ENCODE measurements around the gene MAP7D1. TPM values are rescaled to one million over a fixed set of nuclear protein-coding genes. Genes with fewer than 3 reads are reported as not detected.
"Not testable (repeated sequence)": the region's sequence is repeated elsewhere in the genome, so short reads cannot be mapped to it uniquely, and the experiment has no call there.

Gene MAP7D1
- total and polyA plus RNA-seq, 2 experiments from 2014 or later: 141 to 239 TPM

GRCh38 chr1:36154765-36155407 lies 1.1 kb upstream of the MAP7D1 start:
- no peaks in the 10 kb centered on the region for H3K36me3 ChIP-seq
- H3K27ac ChIP-seq: peak overlapping the region; percentile 97
- TF ChIP-seq CTCF (IDR thresholded peaks at IDR 0.05; ENCODE audit: low read depth, low read length): no peak
- no peaks in the 10 kb centered on the region for H3K9me3 ChIP-seq (ENCODE audit: low read depth)
- peak; percentile 37 to 55 for DNase-seq (ENCODE audit: low read depth in 1 of 2, low spot score in 1 of 2)
- no peaks in the 10 kb centered on the region for H3K27me3 ChIP-seq
- H3K4me1 ChIP-seq (ENCODE audit: low read depth): peaks cover 38% of the 10 kb centered on the region
- H3K4me3 ChIP-seq: peak overlapping the region; percentile 78

GRCh38 chr1:36156329-36157114 lies 562 bp downstream of the MAP7D1 start:
- Histone ChIP-seq H3K36me3 (no peaks in the 10 kb centered on the region), H3K9me3 (ENCODE audit: low read depth) (no peaks in the 10 kb centered on the region), H3K27me3 (no peaks in the 10 kb centered on the region), H3K4me3 (peak overlapping the region; percentile 78), H3K4me1 (ENCODE audit: low read depth) (peaks cover 35% of the 10 kb centered on the region), H3K27ac (peak overlapping the region; percentile 97)
- TF ChIP-seq CTCF (IDR thresholded peaks at IDR 0.05; ENCODE audit: low read depth, low read length): no peak
- DNase-seq (ENCODE audit: low read depth in 1 of 2, low spot score in 1 of 2): peak; percentile 71 to 91

DNA sequence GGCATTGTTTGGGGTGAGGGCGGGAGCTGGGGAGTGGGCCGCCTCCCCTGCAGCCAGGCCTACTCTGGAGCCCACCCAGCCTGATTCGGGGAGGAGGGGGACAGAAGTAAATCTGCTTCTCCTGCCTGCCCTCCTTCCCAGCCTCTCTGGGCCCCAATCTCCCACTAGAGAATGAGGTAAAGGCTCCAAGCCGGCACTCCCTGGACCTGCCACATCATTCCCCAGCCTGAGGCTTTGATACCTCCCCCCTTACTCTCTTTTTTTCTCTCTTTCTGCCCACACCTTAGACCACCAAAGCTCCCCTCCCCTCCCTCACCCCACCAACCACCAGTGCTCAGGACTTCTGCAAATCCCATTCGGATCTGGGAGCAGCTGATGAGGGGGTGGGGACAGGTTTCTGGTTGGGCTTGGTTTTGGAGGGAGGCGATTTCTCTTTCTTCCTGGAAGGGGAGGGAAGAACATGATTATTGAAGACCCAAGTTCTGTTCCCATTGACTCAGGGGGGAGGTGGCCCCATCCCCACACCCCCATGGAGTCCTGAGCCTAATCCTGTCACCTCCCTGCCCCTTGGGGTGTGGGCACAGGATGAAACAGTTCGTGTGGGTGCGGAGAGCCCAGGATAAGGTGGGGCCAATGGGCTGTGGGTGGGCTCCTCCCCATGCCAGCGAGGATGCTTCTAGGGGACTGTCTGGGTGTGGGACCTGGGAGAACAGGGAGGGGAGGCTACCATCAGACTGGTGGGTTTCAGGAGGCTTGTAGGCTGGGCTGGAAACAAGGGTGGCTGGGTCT lies 1.3 kb downstream of the MAP7D1 start:
- no peaks in the 10 kb centered on the region for H3K9me3 ChIP-seq (ENCODE audit: low read depth)
- H3K27me3 ChIP-seq: no peaks in the 10 kb centered on the region
- DNase-seq (ENCODE audit: low read depth in 1 of 2, low spot score in 1 of 2): peak in 1 of 2 donors; percentile 43
- H3K27ac ChIP-seq: peak overlapping the region; percentile 97
- peaks cover 42% of the 10 kb centered on the region for H3K4me1 ChIP-seq (ENCODE audit: low read depth)
- H3K4me3 ChIP-seq: peak overlapping the region; percentile 78
- no peak for TF ChIP-seq CTCF (IDR thresholded peaks at IDR 0.05; ENCODE audit: low read depth, low read length)
- no peaks in the 10 kb centered on the region for H3K36me3 ChIP-seq

- TF ChIP-seq CTCF (IDR thresholded peaks at IDR 0.05; ENCODE audit: low read depth, low read length): no peak
- DNase-seq (ENCODE audit: low read depth in 1 of 2, low spot score in 1 of 2): no peak
- peaks cover 49% of the 10 kb centered on the region for H3K4me1 ChIP-seq (ENCODE audit: low read depth)
- peak overlapping the region; percentile 97 for H3K27ac ChIP-seq
- peak overlapping the region; percentile 78 for H3K4me3 ChIP-seq
- no peaks in the 10 kb centered on the region for H3K9me3 ChIP-seq (ENCODE audit: low read depth)
- H3K36me3 ChIP-seq: no peaks in the 10 kb centered on the region
- H3K27me3 ChIP-seq: no peaks in the 10 kb centered on the region
These were observed 2.2 kb downstream of the MAP7D1 start for GRCh38 chr1:36157973-36158826.

GRCh38 chr1:36158827-36159252 lies 2.9 kb downstream of the MAP7D1 start:
- not testable (repeated sequence) for H3K9me3 ChIP-seq (ENCODE audit: low read depth); H3K27me3 ChIP-seq; H3K4me3 ChIP-seq; H3K27ac ChIP-seq; DNase-seq (ENCODE audit: low read depth in 1 of 2, low spot score in 1 of 2); H3K36me3 ChIP-seq
- H3K4me1 ChIP-seq (ENCODE audit: low read depth): peaks cover 49% of the 10 kb centered on the region
